Activated CD8-positive, alpha-beta memory T cell treated with anti-CD3 and anti-CD28 coated beads, Interleukin-2, amount 50 U/mL, for 24 hours (primary cell): ENCODE data around the gene C3.

Experiments
- DNase-seq: peaks from one replicate; pipeline ENCODE4 v3.0.0-alpha.2; 2020; ENCODE audit errors: extremely low read depth

C3 gene

DNA sequence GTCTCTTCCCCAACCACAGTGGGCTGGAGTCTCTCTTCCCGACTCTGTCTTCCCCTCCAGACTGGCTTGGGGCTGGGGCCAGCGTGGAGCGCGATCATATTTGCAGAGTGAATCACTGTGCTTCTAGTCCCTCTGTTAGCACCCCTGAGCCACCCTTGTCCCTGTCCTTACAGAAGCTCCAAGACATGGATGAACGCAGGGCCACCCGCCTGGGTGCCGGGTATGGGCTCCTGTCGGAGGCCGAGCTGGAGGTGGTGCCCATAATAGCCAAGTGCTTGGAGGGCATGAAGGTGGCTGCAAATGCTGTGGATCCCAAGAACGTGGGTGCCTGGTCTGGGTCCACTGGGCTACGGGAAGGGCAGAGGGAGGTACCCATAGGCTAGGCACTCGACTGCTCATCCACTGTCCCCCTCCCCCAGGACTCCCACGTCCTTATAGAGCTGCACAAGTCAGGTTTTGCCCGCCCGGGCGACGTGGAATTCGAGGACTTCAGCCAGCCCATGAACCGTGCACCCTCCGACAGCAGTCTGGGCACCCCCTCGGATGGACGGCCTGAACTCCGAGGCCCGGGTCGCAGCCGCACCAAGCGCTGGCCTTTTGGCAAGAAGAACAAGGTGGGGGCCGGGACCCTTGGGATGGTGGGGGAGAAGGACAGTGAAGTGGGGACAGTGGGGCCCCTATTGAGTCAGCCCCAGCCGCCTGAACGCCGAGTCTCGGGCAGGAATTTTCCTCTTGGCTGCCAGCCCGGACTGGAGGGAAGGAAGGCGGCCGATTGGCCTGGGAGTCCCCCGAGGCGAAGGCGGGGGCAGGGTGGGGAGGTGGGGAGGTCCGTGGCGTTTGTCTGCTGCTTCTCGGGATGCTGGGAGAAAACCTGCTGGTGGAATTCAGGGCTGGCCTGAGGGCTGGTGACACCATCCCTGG lies 24.2 kb upstream of the C3 start:
- no peak for DNase-seq

DNA sequence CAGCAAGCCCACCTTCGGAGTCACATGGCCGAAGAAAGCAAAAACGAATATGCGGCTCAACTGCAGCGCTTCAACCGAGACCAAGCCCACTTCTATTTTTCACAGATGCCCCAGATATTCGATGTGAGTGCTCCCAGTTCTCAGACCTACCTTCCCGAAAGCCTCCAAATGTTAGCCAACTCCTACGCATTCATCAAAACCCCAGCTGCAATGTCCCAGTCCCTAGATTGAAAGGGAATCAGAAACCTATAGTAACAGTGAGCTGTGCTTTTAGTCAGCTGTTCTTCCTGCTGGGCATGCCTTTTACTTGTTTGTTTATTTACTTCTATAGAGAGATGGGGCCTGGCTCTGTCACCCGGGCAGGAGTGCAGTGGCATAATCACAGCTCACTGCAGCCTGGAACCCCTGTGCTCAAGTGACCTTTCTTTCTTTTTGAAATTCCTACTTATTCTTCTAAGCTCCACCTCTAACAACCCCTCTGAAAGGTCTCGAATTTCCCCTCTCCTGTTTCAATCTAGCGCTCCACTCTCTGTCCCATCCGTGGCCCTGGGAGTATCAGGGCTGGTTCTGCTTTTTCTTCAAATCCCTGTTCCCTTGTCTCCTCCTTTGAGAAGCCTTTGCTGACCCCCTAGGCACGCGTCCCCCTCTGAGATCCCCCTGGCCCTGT lies 23.4 kb upstream of the C3 start:
- no peak for DNase-seq

DNA sequence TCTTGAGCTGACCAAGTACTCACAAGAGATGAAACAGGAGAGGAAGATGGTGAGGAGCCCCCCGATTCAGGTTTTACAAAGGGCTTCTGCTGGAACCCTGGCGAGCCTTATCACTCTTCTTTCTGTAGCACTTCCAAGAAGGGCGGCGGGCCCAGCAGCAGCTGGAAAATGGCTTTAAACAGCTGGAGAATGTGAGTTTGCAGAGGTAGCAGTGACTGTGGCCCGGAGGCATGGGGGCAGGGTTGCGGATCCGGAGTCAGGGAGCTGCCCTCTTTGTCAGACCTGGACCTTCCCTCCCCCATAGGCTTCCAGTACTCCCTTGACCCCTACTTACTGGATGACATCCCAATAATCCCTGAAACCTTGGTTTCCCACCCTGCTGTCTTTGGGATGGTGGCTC lies 22.6 kb upstream of the C3 start:
- no peak for DNase-seq

DNA sequence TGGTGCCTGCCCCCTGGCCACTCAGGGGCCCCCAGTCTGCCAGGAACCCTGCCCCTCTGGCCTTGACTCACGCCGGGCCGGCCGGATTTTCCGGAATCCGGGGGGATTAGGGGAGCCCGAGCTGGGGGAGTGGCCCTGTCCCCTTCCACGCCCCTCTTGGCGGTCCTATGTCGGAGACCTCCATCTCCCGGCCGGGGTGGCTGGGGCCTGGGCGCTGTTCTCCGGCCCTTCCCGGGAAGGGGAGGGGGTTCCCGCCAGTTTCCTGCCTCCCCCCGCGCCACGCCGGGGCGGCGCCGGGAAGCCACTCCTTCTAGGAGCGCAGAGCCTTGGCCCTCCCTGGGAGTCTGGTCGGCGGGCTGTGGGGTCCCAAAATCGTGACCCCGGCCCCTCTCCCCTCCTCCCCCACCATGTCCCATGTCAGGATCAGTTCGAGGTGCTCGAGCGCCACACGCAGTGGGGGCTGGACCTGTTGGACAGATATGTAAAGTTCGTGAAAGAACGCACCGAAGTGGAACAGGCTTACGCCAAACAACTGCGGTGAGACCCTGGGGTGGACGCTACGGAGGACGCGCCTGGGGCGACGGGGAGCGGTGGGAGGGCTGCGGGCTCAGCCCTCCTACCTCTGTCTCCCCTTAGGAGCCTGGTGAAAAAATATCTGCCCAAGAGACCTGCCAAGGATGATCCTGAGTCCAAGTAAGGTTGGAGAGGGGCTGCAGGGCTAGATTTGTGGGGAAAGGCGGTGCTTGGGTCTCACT lies 20.3 kb upstream of the C3 start:
- no peak for DNase-seq

DNA sequence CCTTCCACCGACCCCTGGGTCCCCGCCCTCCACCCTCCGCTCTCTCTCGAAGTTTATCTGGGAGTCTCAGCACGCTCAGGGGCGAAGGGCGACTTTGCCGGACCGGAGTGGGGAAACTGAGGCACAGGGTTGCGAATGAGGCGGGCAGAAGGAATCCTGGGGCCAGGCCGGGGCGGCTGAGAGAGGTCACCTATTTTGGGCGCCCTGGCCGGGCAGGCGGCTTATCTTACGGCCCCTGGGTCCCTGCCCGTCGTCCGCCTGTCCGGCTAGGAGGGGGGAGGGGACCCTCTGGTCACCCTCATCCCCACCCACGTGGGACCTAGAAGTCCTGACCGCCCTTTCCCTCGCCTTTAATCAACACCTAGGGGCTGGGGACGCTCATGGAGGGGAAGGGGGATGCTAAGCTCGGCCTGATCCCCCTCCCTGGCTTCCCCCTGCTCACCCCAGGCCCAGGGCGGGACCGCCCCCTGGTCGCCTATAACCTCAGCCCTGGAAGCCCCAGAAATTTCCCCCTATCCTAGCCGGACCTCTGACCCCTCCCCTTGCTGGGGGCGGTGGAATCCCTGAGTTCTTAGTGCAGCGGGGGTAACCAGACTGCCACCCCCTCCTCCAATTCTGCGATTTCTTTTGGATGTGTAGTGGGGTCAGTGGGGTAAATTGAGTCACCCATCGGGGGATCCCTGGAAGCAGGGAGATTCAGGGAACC lies 19.6 kb upstream of the C3 start:
- DNase-seq: no peak

DNA sequence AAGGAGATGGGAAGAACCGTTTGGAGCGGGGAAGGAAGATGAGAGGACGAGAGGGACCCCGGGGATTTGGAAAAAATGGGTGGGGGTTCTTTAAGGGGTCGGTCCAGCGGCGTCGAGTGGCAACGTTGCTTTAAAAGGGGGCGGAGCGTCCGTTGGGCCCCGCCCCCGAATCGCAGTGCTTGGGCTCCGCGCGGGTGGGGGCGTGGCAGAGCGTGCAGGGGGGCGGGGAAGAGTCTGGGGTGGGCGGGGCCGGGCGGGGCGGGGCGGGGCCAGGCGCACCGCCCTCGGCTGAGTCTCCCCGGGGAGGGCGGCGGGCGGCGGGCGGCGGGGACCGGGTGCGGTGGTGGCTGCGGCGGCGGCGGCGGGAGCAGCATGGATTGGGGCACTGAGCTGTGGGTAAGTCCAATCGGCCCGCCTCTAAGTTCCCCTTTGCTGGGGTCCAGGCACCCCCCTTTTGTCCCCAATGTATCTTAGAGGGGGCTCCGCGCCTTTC lies 19.0 kb upstream of the C3 start, which contains the start of gene TRIP10:
Gene TRIP10 (plus strand): TSS at position 291 of the 493 bp plus-strand sequence. CDS start 82 bp downstream, at position 373.
- no peak for DNase-seq

DNA sequence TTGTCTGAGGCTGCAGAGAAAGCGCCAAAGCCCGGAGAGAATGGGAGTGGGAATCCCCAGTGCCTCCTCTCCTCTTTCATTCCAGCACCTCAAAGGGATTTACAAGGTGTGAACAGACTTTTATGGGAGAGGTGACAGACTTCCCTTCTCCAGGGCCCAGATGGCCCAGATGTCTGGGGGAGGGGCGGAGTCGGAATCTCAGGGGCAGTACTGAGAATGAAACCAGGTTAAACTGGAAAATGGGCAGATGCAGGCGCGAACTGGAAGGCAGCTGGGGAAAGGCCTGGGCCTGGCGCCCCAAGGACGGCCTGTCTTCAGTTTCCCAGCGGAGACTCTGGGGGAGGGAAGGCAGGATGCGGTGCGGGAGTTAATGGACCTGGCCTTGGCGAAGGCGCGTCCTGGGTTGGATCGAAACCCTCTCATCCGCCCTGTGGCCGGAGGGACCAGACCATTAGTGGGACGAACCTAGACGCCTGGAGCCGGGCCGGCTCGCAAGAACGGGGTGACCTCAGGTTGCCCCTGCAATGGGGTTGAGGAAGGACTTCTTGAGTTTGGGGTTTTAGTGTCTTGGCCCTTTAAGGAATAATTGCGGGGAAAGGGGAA lies 18.4 kb upstream of the C3 start:
- no peak for DNase-seq

DNA sequence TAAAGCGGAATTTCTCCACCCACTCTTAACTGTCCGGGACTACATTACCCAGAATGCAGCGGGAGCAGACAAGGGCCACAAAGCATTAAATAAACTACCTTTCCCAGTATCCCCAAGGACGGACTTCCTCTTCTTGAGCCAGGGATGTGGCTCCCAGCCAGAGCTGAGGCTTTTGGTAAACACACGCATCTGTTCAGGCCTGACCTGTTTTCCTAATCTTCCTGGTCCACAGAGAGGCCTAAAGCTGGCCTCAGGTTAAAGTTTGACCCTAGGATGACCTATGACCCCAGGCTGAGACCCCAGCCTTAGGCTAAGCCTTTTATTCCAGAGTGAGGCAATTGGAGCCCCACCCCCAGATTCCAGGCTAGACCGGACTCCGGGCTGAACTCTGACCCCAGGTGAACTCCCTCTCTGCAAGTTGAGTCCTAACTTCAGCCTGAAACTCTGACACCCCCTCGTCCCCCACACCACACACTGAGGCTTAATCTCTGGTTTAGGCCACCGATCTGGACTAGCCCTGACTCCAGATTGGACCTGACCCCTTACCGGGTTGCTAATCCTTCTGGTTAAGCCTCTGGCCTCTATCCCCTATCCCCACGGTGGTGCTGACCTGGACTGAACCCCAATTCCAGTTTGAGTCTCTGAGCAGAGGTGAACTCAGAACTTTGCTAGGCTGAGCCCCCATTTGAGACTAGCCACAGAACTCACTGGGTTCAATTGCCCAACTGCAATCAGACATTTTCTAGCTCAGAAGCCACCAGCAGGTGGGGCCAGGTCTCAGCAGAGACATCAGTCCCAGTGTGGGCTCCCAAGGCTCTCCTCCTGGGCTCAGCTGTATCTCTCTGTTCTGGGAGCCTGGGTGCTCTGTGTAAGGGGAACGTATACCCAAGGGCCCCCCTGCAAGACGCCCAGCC lies 17.7 kb upstream of the C3 start:
- peak; percentile 62 for DNase-seq

DNA sequence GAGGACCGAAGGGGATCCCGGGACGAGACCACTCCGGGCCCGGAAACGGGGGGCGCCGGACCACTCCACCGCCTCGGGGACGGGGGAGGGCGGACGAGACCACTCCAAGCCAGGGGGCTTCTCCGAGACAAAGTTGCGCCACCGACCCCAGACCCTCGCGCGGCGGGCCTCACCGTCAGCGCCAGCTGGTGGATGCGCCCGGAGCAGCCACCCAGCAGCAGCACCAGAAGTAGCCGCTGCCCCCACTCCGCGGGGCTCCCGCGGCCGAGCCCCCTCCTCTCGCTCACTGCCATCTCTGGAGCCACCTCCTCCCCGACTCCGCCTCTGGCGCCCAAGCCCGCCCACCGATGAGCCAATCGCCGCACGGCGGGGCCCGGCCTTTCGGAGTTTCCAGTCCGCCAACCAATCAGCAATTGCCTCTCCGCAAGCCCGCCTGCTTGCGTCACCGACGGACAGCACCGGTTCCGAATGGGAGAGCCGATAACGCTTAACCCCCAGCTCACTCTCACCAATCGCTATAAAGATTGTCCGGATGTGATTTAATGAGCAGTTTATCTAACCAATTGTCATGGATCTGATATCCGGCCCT lies 16.9 kb upstream of the C3 start, which contains the start of gene GPR108:
Gene GPR108 (minus strand): TSS at position 297 of the 589 bp plus-strand sequence. CDS start 4 bp downstream, at position 293.
- DNase-seq: peak; percentile 98

DNA sequence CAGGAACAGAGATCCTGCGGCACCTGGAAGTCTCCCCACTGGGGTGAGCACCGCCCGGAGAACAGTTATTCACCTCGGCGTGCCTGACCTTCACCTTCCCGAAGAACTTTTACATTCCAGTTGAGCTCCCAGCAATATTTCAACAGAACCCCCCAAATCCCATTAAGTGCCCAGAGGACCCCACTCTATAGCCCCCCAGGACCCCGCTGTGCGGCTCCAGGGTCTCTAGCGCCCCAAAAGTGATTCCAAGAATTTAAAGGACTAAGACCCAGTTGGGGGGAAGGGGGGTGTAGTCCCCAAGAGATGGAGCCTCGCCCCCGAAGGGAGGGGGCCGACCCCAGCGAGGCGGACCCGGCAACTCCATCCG lies 16.4 kb upstream of the C3 start:
- no peak for DNase-seq

DNA sequence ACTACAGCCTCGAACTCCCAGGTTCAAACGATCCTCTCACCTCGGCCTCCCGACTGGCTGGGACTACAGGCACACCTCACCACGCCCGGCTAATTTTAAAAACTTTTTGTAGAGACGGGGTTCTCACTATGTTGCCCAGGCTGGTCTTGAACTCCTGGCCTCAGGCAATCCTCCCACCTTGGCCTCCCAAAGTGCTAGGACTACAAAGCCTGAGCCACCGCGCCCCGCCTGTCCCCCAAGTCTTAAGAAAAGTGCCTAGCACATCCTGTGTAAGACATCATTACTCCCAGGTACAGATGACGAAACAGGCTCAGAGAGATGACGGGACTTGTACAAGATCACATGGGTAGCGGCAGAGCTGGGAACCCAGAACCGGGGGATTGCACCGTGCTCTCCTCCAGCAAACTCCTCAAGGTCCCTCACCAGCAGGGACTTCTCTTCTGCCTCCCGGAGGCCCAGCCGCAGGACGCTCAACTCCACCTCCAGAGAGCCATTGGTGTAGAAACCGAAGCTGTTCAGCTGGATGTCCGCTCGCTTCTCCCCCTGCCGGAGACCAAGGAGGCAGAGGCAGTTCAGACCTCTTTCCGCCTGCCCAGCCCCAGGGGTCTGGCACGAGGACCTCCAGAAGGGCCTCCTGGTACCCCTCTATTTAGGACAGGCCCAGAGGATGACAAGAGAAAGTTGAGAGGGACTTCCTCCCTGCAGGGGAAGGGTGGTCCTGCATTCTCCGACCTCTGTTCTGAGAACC lies 15.9 kb upstream of the C3 start:
- DNase-seq: no peak

DNA sequence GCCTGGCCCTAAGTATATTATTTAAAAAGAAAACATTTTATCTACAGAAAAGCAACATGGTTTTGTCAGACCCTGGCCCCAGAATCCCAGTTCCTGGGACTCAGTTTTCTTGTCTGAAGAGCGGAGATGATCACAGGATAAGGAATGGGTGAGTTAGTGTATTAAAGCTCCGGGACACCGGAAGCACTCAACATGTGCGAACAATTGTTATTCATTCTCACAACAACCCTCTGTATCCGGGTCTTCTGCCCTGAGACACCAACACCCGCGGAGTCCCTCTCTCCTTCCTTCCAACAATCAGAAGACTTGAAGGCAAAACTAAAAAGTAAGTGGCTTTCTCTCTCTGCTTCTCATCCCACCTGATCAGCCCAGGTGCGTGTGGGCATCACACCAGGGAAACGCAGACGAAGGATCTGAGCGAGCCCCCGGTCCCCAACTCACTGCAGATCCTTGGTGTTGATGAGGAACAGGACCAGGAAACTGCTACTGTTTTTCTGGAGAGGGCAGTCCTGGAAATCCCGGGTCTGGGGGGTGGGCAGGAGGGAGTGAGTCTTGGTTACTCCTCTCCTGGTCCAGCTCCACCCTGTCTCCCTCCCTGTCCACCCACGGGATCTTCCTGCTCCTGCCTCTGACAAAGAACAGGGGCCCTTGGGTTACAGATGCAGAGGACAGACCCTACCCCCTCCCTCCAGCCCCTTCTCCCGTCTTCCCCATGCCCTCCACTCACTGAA lies 14.9 kb upstream of the C3 start:
- no peak for DNase-seq

DNA sequence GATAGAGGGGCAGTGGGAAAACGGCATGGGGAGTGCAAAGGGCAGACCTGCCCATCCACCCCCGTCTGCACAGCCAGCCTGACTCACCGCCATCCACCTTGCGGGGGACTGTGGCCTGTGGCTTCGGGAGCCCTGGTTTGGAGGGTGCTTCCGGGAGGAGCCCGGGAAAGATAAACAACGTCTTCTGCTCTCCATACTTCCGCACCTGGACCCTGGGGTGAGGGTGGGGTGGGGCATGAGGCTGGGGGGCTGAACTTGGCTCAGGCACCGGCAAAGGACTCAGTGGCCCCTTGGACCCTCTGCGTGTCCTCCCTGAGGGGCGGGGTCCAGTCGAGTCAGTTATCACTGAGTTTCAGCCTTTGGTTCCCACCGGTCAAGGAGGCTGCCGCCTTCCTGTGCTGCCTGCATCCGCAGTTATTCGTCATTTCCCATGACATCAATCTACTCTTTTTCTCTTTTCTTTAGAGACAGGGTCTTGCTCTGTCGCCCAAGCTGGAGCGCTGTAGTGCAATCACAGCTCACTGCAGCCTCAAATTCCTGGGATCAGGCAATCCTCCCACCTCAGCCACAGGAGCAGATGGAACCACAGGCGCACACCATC lies 13.7 kb upstream of the C3 start:
- DNase-seq: no peak

DNA sequence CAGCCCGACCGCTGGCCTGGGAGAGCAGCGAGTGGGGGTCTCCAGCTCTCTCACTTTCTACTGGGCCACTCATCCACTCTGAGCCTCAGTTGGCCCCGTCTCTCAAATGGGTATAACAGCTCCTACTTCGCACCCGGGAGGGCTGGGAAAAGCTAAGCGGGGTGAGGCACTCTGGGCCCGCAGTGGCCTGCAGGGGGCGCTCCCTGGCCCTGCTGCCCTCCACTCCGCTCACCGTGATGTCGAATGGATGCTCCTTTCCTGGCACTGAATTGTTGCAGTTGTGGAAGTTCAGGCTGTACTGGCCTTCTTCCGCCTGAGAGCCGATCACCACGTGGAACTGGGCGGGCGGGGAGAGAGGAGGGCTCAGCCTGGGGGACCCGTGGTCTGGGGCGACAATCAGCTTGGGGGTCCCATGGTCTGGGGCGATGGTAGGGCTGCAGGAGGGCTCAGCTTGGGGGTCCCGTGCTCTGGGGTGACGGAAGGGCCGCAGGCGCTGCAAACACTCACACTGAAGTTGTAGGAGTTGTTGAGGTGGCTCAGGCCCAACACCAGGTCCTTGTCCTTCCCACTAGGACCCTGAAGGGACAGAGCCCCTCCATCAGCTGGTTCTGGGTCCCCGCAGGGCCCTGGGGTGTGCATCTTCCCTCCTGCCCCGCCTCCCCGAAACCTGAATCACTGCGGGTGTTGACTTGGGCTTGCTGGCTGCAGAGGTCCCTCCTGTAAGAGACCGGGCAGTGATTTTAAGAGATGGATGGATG lies 13.1 kb upstream of the C3 start:
- no peak for DNase-seq

DNA sequence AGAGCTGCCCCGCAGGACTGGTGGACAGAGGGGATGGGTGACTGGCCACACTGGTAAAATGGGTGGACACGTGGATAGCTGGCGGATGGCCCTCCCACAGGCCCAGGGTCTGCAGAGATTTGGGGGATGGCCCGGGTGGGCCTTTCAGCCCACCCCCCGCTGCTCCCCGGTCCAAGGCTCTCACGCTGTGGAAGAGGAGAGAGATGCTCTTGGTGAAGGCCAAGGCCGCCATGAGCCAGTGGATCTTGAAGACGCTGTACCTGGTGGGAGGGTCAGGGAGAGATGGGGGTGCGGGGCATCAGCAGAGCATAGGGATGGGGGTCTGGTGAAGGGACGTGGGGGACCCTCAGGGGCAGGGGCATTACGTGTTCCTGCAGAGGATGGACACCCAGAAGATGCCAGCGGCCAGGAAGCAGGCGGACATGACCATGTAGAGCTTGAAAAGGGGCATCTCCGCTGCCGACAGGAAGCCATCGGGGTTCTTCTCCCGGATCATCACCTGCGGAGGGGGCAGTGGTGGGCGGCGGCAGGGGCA lies 12.4 kb upstream of the C3 start:
- no peak for DNase-seq

DNA sequence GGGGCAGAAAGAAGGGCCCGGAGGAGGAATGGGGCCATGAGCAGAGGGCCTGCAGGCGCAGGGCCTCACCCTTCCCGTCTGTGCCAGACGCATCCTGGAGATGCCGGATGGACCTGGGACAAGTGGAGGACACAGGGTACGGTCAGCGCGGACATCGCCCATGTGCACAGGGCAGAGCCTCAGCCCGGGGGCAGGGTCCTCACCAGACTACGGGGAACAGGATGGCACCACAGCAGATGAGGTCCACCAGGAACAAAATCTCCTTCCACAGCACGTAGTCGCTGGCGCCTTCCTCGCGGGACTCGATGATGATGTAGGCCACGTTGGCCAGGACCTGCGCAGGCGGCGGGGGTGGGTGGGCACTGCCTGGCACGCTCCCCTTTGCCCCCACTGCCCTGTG lies 11.4 kb upstream of the C3 start:
- no peak for DNase-seq
